Activated naive CD4-positive, alpha-beta T cell treated with anti-CD3 and anti-CD28 coated beads for 36 hours (primary cell): ENCODE measurements around the gene ARHGEF1. TPM values are rescaled to one million over a fixed set of nuclear protein-coding genes. Genes with fewer than 3 reads are reported as not detected.

Experiments used
- CTCF ChIA-PET: fragments of 350-600 bp; sonication (Branson Sonifier 250); formaldehyde crosslinking; loops from one replicate; lab custom pipeline; 2021; ENCODE audit warnings: antibody characterized with exemption; lab: Charles Lee
- DNase-seq: peaks from one replicate; pipeline ENCODE4 v3.0.0-alpha.2; 2020
- H3K27ac Mint-ChIP-seq: one replicate; pipeline ENCODE4 v1.8.0; 2021; ENCODE audit warnings: mild to moderate bottlenecking, mixed read lengths
- H3K27me3 Mint-ChIP-seq: one replicate; pipeline ENCODE4 v1.8.0; 2021; ENCODE audit warnings: low read depth, mixed read lengths
- H3K36me3 Mint-ChIP-seq: one replicate; pipeline ENCODE4 v1.8.0; 2021; ENCODE audit warnings: low read depth, mixed read lengths
- H3K4me1 Mint-ChIP-seq: one replicate; pipeline ENCODE4 v1.8.0; 2021; ENCODE audit warnings: low read depth, mixed read lengths
- H3K4me3 Mint-ChIP-seq: one replicate; pipeline ENCODE4 v1.8.0; 2021; ENCODE audit warnings: mild to moderate bottlenecking, moderate library complexity, mixed read lengths
- H3K9me3 Mint-ChIP-seq: one replicate; pipeline ENCODE4 v1.8.0; 2021; ENCODE audit warnings: mixed read lengths
- intact Hi-C: fragments of 100-400 bp; cut with micrococcal nuclease; formaldehyde crosslinking; loops from one replicate; pipeline ENCODE4 v1.15.1; 2023
- total RNA-seq, 2 experiments: library from RNA; stranded (reverse); gene quantifications; one replicate each; pipeline ENCODE4 v1.2.3, GENCODE V29; 2021

The ARHGEF1 gene
- total RNA-seq, 2 experiments from 2014 or later: 246 to 260 TPM

- intact Hi-C loops: no loop called here
- Mint-ChIP-seq H3K36me3 (no peaks in the 10 kb centered on the region), H3K27me3 (peaks cover 14% of the 10 kb centered on the region)
Observed at GRCh38 chr19:41918095-41918494, 35.1 kb downstream of the ARHGEF1 start.

GRCh38 chr19:41918653-41919244 is 35.8 kb downstream of the ARHGEF1 start:
- DNase-seq: no peak
- Mint-ChIP-seq H3K36me3 (no peaks in the 10 kb centered on the region), H3K4me1 (peaks cover 21% of the 10 kb centered on the region), H3K27ac (no peak overlapping the region), H3K4me3 (no peak overlapping the region), H3K9me3 (no peaks in the 10 kb centered on the region), H3K27me3 (peaks cover 11% of the 10 kb centered on the region)
- intact Hi-C loops: no loop called here
- CTCF ChIA-PET: interaction anchor here (1.1 kb wide), 1 partner anchor 9 kb away, joined by 3 read pairs; the partner anchor contains the start of gene ERFL

More at GRCh38 chr19:41918095-41918494, 35.1 kb downstream of the ARHGEF1 start:
- no peak overlapping the region for H3K27ac Mint-ChIP-seq
- no peaks in the 10 kb centered on the region for H3K9me3 Mint-ChIP-seq
- no peak overlapping the region for H3K4me3 Mint-ChIP-seq
- peaks cover 21% of the 10 kb centered on the region for H3K4me1 Mint-ChIP-seq
- DNase-seq: no peak
- CTCF ChIA-PET: no interaction called here

- no peaks in the 10 kb centered on the region for H3K9me3 Mint-ChIP-seq
- intact Hi-C loops: no loop called here
- no peak overlapping the region for H3K27ac Mint-ChIP-seq
- peaks cover 4% of the 10 kb centered on the region for H3K27me3 Mint-ChIP-seq
- no peak for DNase-seq
- no peaks in the 10 kb centered on the region for H3K36me3 Mint-ChIP-seq
- H3K4me3 Mint-ChIP-seq: no peak overlapping the region
- CTCF ChIA-PET: interaction anchor here (0.7 kb wide), 1 partner anchor 37 kb away, joined by 7 read pairs; no protein-coding TSS in a partner anchor
- peaks cover 17% of the 10 kb centered on the region for H3K4me1 Mint-ChIP-seq
Observed at GRCh38 chr19:41919948-41920712, 37.1 kb downstream of the ARHGEF1 start.

- CTCF ChIA-PET: interaction anchor here (0.8 kb wide), 1 partner anchor 14 kb away, joined by 4 read pairs; no protein-coding TSS in a partner anchor
- Mint-ChIP-seq H3K27ac (no peak overlapping the region), H3K36me3 (no peaks in the 10 kb centered on the region), H3K9me3 (no peaks in the 10 kb centered on the region), H3K4me3 (no peak overlapping the region), H3K27me3 (peaks cover 4% of the 10 kb centered on the region), H3K4me1 (peaks cover 17% of the 10 kb centered on the region)
- DNase-seq: no peak
- intact Hi-C loops: no loop called here
Observed at GRCh38 chr19:41920882-41921576, 38.0 kb downstream of the ARHGEF1 start.

- DNase-seq: no peak
- Mint-ChIP-seq H3K27me3 (peaks cover 4% of the 10 kb centered on the region), H3K36me3 (no peaks in the 10 kb centered on the region), H3K4me3 (no peak overlapping the region), H3K27ac (no peak overlapping the region), H3K9me3 (no peaks in the 10 kb centered on the region), H3K4me1 (peaks cover 17% of the 10 kb centered on the region)
- intact Hi-C loops: no loop called here
- CTCF ChIA-PET: interaction anchor here (0.8 kb wide), 1 partner anchor 13 kb away, joined by 4 read pairs; no protein-coding TSS in a partner anchor
Observed at GRCh38 chr19:41921577-41922576, 38.9 kb downstream of the ARHGEF1 start.

GRCh38 chr19:41922585-41922984 is 39.6 kb downstream of the ARHGEF1 start:
- peaks cover 4% of the 10 kb centered on the region for H3K27me3 Mint-ChIP-seq
- peaks cover 17% of the 10 kb centered on the region for H3K4me1 Mint-ChIP-seq
- intact Hi-C loops: no loop called here
- no peak overlapping the region for H3K4me3 Mint-ChIP-seq
- H3K9me3 Mint-ChIP-seq: no peaks in the 10 kb centered on the region
- H3K36me3 Mint-ChIP-seq: no peaks in the 10 kb centered on the region
- no peak for DNase-seq
- CTCF ChIA-PET: no interaction called here
- no peak overlapping the region for H3K27ac Mint-ChIP-seq

GRCh38 chr19:41923045-41923788 is 40.2 kb downstream of the ARHGEF1 start:
- Mint-ChIP-seq H3K4me3 (no peak overlapping the region), H3K4me1 (peaks cover 17% of the 10 kb centered on the region), H3K36me3 (no peaks in the 10 kb centered on the region), H3K27ac (no peak overlapping the region), H3K9me3 (no peaks in the 10 kb centered on the region), H3K27me3 (peaks cover 4% of the 10 kb centered on the region)
- no peak for DNase-seq
- intact Hi-C loops: no loop called here
- CTCF ChIA-PET: no interaction called here

- no peaks in the 10 kb centered on the region for H3K9me3 Mint-ChIP-seq
- H3K4me1 Mint-ChIP-seq: peaks cover 23% of the 10 kb centered on the region
- no peak for DNase-seq
- H3K36me3 Mint-ChIP-seq: no peaks in the 10 kb centered on the region
- H3K4me3 Mint-ChIP-seq: no peak overlapping the region
- intact Hi-C loops: no loop called here
- no peak overlapping the region for H3K27ac Mint-ChIP-seq
- CTCF ChIA-PET: interaction anchor here (0.6 kb wide), 1 partner anchor 26 kb away, joined by 4 read pairs; no protein-coding TSS in a partner anchor
- H3K27me3 Mint-ChIP-seq: peaks cover 4% of the 10 kb centered on the region
Observed at GRCh38 chr19:41924151-41925145, 41.5 kb downstream of the ARHGEF1 start.

- no peak for DNase-seq
- Mint-ChIP-seq H3K9me3 (no peaks in the 10 kb centered on the region), H3K4me3 (no peak overlapping the region), H3K36me3 (no peaks in the 10 kb centered on the region), H3K27ac (no peak overlapping the region), H3K4me1 (peaks cover 30% of the 10 kb centered on the region), H3K27me3 (peaks cover 4% of the 10 kb centered on the region)
- CTCF ChIA-PET: interaction anchor here (0.6 kb wide), 2 partner anchors 25 to 93 kb away, joined by 4 to 10 read pairs; no protein-coding TSS in a partner anchor
- intact Hi-C loops: no loop called here
Observed at GRCh38 chr19:41925208-41926003, 42.4 kb downstream of the ARHGEF1 start.
